ENCODE data around the gene MPST. TPM values are rescaled to one million over a fixed set of nuclear protein-coding genes. Genes with fewer than 3 reads are reported as not detected.

MPST gene
- total RNA-seq = 42.9 and 67.2 TPM in 2 replicates

DNA sequence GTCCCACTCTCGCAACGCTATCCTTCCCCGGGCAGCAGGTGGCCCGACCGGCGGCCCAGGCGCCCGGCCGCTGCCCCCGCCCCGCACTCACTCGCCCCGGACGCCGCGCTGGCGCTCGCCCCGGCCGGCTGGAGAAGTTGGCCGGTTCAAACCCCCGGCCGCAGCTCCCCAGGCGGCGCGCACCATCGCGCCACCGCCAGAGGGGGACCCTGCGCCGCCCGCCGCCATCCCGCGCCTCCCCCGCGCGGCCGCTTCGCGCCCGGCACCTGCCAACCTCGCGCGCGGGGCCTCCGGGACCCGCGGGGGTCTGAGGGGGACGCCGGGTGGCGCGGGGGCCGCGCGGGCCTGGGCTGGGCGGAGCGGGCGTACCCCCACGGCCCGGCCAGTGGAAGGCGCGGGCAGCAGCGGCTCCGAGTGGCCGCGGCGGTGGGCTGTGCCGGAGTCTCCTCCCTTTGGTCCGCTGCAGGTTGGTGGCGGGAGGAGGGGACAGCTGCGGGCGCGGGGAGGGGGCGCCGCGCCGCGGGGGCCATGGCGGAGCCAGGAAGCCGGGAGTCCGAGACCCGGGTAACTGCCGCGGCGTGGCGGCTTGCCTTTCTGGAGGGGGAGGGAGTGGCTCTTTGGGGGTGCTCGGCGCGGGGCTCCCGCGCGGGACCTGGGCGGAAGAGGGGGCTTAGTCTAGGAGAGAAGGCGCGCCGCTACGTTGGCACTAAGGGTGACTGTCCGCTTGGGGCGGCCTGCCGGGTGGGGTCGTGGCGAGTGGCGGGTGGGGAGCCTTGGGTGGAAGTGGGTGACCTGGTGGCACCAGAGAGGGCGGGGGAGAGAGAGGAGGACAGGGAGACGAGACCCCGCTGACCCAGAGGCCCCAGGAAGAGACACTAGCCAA lies at the start of gene MPST, which contains the start of gene TST:
Gene MPST (plus strand): TSS at position 434 of the 883 bp plus-strand sequence. CDS start 95 bp downstream, at position 529.
Gene TST (minus strand): TSS at position 139 of the 883 bp plus-strand sequence. CDS start 715 bp downstream, outside the sequence.

DNA sequence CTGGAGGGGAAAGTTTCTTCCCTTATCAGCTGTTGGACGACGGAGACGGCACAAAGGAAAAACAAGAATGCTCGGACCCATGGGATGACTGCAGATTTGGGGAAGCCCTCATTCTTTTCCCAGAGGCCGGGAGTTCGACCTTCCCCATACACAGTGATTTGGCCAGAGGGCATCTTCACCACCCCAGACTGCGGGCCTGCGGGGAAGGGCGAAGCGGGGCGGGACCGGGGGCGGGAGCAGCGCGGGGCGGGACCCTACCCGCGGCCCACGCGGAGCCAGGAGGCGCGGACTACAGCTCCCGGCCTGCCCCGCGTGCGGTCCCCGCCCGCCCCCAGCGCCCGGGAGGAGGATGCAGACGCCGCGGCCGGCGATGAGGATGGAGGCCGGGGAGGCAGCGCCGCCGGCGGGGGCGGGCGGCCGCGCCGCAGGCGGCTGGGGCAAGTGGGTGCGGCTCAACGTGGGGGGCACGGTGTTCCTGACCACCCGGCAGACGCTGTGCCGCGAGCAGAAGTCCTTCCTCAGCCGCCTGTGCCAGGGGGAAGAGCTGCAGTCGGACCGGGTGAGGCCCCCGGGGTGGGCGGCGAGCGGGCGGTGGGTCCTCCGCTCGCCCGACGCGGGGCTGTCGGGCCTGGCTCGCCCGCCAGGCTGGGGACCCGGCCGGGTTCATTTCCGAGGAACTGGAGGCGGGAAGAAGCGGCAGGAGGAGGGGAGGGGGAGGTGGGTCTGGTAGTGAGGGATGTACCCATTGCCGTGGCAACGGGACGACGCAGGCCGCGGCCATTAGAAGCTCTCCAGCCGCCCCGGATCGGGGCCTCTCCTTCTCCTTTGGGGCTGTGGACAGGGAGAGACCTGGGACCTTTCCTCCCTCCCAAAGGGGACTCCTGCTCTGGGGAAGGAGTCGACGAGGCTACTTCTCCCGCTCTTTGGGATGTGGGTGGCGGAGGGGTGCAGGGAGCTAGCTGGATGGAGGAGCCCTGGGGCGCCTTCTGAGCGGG lies 32.1 kb downstream of the MPST start, which contains the start of gene KCTD17:
Gene KCTD17 (plus strand): TSS at position 352 of the 995 bp plus-strand sequence. CDS start 19 bp downstream, at position 371.

Other genes starting within 250 kb of the MPST start
- gene IFT27, start 243.6 kb upstream of the MPST start, total RNA-seq = 16.5 and 19.8 TPM in 2 replicates
- gene PVALB, start 202.7 kb upstream of the MPST start, total RNA-seq = not detected in 2 replicates
- gene NCF4, start 158.7 kb upstream of the MPST start, total RNA-seq = not detected in 2 replicates
- gene CSF2RB, start 106.1 kb upstream of the MPST start, total RNA-seq = 0.44 TPM in 1 of 2 replicates, not detected in the other
- gene TST, start 295 bp upstream of the MPST start, total RNA-seq = 23.7 and 26.8 TPM in 2 replicates
- gene KCTD17, start 32.0 kb downstream of the MPST start, total RNA-seq = 27.8 and 32.7 TPM in 2 replicates
- gene TMPRSS6, start 90.0 kb downstream of the MPST start, total RNA-seq = not detected in 2 replicates
- gene IL2RB, start 130.2 kb downstream of the MPST start, total RNA-seq = not detected in 2 replicates
- 2.9 and 9.3 TPM in 2 replicates for gene C1QTNF6, start 168.5 kb downstream of the MPST start, total RNA-seq
- gene SSTR3, start 192.7 kb downstream of the MPST start, total RNA-seq = 0.33 TPM in 1 of 2 replicates, not detected in the other
- 2.8 and 4.0 TPM in 2 replicates for gene RAC2, start 224.5 kb downstream of the MPST start, total RNA-seq